HG02571 (cell line): ENCODE measurements around the gene SYNGR3.
"Not testable (repeated sequence)": the region's sequence is repeated elsewhere in the genome, so short reads cannot be mapped to it uniquely, and the experiment has no call there.

ENCODE experiments used
- ATAC-seq: cut with Tn5 transposase; IDR thresholded peaks from one replicate; pipeline ENCODE4 v1.9.1; 2021; ENCODE audit warnings: mild to moderate bottlenecking, moderate library complexity; ENCODE audit not compliant: unreplicated experiment

SYNGR3 gene

GRCh38 chr16:2007081-2007836 lies 17.5 kb downstream of the SYNGR3 start:
- ATAC-seq, result no peak

GRCh38 chr16:2008009-2008526 lies 18.3 kb downstream of the SYNGR3 start:
- ATAC-seq, result no peak

DNA sequence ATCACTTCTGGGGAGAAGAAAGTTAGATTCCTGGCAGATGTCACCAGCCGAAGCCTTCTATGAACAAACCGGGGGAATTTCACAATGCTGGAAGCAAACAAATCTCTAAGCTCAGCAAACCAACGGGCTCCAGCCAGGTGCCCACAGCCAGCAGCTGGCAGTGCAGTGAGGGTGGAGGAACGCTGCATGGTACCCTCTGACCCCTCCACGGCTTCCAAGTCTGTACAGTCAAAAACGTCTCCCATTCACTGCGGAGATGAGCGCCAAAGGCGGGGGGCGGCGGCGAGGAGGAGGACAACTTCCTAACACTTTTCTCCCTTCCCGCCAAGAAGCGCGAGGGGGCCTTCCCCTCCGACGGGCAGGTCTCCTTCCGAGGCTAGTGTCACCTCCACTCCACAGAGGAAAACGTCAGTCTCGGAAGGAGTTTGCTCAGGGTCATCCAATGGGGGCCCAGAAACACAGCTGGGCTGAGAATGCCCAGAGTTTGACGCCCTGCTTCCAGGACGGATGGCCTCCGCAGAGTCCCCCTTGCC lies 18.9 kb downstream of the SYNGR3 start:
- peak; percentile 2 for ATAC-seq

DNA sequence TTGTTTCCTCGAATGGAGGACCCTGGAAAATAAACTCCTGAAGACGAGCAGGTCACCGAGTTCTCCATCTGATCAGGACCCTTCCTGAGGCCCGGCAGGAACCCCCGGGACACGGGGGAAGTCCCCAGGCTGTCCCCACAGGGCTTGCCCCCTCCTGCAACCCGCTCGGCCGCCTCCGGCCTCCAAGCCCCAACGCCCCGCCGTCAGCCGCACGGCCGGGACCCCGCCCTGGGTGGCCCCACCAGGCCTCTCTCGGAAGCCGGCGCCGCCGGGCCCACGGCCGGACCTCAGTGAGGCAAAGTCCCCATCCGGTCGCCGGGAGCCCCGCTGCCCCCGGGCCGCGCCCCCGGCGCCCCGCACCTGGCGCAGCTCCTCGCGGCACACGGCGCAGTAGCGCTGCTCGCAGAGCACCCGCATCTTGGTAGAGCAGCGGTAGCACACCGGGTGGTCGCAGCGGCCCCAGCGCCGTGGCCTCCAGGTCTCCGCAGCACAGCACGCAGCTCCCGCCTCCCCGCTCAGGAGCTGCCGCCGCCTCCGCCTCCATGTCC lies 19.5 kb downstream of the SYNGR3 start:
- peak; percentile 25 for ATAC-seq

GRCh38 chr16:2009791-2010510 lies 20.2 kb downstream of the SYNGR3 start, which contains the start of gene ZNF598:
ZNF598 (minus strand) TSS chr16:2009821.
- peak; percentile 80 for ATAC-seq

GRCh38 chr16:2011726-2012125 lies 22.0 kb downstream of the SYNGR3 start:
- not testable (repeated sequence) for ATAC-seq

- no peak for ATAC-seq
Observed at GRCh38 chr16:2013527-2013926, 23.8 kb downstream of the SYNGR3 start.

GRCh38 chr16:2015117-2015946 lies 25.6 kb downstream of the SYNGR3 start:
- no peak for ATAC-seq

GRCh38 chr16:2015947-2016208 lies 26.1 kb downstream of the SYNGR3 start:
- ATAC-seq, result no peak

DNA sequence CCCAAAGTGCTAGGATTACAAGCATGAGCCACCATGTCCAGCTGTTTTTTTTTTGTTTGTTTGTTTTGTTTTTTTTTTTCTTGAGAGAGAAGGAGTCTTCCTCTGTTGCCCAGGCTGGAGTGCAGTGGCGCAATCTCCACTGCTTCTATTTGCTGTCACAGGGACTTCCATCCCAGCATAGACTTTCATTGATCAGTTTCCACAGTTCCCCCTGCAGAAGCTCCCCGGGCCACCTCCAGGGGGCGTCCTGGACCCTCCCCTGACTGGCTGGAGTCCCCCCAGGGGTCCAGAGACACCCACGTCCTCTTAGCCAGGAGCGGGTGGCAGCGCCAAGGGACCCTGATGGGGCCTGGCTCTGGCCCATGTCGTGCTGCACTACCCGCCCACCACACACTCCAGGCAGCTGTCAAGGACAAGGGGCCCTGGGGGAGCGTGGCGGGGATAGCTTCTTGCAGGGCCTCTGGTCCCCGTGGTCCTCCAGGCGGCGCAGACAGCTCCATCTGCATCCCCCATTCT lies 26.7 kb downstream of the SYNGR3 start:
- ATAC-seq, result no peak

- ATAC-seq, result no peak
Observed at GRCh38 chr16:2019518-2019920, 29.7 kb downstream of the SYNGR3 start, which contains the start of gene NPW. NPW (plus strand) TSS chr16:2019785.

DNA sequence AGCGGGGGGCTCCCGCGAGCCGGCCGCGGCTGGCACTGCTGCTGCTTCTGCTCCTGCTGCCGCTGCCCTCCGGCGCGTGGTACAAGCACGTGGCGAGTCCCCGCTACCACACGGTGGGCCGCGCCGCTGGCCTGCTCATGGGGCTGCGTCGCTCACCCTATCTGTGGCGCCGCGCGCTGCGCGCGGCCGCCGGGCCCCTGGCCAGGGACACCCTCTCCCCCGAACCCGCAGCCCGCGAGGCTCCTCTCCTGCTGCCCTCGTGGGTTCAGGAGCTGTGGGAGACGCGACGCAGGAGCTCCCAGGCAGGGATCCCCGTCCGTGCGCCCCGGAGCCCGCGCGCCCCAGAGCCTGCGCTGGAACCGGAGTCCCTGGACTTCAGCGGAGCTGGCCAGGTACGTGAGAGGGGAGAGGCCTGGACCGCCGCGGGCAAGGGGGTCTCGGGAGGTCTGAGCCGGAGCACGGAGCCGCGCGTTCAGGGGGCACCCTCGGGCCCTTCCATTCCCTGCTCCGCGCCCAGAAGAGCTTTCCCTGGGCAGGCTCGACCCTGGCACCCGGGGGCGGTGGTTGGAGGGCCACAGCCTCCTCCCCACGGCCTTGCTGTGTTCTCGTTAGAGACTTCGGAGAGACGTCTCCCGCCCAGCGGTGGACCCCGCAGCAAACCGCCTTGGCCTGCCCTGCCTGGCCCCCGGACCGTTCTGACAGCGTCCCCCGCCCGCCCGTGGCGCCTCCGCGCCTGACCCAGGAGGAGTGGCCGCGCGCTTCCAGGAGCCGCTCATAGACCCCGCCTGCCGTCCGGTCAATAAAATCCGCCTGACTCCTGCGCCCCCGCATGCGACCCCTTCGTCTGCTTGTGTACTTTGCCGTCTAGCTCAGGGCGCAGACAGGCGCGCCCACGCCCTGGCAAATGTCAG lies 30.4 kb downstream of the SYNGR3 start:
- no peak for ATAC-seq

DNA sequence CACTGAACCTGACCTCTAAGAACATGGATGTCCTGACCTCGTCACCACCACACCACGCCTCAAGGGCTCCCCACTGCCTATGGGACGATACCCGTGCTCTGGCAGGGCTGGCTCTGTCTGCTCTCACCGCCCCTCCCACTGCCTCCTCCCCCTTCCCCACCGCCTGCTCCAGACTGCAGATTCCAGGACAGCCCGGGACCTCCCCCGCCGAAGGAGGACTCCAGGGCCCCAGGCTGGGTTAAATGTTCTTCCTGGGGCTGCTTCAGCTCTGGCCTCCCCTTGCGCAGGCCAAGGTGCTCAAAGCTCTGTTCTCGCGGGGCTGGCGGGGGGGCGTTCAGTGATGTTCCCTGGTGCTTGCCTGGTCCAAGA lies 32.9 kb downstream of the SYNGR3 start:
- no peak for ATAC-seq

DNA sequence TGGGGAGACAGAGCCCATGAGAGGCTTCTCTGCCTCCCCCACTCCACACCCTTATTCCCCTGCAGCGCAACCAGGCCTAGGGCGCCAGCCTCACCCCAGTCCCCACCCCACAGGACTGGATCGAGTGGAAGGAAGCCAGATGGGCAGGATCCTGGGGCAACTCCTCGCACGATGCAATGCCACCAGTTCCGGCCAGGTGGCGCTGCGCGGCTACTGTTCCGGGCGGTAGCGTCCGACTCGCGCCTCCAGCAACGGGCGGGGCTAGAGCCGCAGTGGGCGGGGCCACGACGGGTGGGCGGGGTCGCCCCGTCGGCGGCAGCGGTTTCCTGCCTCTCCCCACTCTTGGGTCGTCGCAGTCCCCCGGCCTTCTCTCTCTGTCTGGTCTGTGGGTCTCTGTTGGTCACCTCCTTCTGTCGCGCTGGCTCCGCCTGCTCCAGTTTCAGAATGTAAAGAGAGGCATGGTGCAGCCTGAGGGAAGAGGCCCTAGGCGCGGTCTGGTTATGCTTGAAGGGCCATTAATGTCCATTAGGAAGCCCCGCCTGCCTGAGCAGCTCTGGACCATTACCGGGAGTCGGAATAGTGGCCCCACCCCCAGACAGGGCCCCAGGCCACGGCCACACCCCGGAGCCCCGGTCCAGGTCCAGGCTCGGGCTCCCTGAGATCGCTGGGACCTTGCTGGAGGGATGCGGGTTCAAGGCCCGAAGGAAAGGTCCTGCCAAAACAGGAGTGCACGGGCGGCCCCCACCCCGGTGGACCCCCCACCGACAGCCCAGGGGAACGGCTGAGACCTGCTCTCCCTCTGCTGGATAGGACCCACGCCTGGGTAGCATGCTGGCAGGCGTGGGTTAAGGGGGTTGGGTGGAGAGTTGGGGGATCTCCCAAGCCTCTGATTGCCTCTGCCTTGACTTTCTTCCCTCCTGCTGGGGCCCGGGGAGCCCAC lies 33.6 kb downstream of the SYNGR3 start:
- ATAC-seq, result no peak

GRCh38 chr16:2024032-2024420 lies 34.3 kb downstream of the SYNGR3 start:
- no peak for ATAC-seq

- no peak for ATAC-seq
Observed at GRCh38 chr16:2025251-2025650, 35.5 kb downstream of the SYNGR3 start.

DNA sequence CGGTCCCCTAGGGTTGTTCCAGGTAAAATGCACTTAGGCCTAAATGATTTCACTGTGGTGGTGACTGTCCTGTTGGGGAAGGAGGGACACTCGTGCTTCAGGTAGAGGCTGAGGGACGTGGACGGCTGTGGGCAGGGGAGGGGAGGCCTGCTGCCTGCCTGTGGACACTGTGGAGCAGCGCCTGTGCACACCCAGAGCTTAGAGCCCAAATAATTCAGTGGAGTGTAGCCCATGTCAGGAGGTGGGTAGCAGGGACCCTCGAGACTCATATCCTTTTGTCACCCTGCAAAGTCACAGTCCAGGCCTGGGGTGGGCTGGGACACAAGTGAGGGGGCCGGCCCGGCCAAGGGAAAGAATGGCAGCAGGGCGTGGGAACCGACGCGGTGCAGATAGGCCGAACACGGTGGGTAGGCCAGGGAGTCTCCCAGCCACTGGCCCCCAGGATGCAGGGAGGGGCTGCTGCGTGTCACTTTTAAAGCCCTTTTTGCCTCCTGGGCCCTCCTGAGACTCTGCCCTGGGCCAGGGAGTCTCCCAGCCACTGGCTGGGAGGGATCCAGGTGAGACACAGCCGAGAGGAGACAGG lies 36.2 kb downstream of the SYNGR3 start:
- no peak for ATAC-seq

DNA sequence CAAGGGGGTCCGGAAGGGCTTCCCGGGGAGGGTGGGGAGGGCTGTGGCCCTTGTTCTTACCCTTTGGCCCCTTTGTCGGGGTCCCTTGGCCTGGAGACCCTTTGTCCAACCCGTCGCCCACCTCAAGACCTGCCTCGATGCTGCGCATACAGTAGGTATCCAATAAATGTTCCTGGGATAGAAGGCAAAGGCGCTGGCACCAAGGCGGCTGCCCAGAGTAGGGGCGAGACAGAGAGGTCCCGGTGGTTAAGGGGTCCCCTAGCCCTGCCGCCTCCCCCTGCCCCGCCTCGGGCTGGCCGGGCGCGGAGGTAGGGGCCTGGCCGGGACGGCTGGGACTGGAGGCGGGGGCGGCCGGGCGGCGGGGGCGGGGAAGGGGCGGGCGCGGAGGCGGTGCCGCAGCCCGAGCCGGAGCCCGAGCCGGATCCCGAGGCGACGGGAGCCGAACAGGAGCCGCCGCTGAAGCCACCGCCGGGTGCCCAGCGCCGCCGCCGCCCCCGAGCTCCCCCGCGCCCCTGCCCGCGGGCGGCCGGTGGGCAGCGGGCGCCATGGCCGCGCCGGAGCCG lies 36.8 kb downstream of the SYNGR3 start, which contains the start of gene NHERF2:
NHERF2 (plus strand) TSS at position 442 of the 563 bp plus-strand sequence; CDS start at position 546, 104 bp downstream.
- no peak for ATAC-seq
